Tibial artery (tissue), 4 donors: Measurements from ENCODE around the gene SETD5.

ENCODE experiments used
- DNase-seq, 2 donors: peaks; one replicate each; pipeline ENCODE4 v3.0.0-alpha.2; 2019
- H3K27ac ChIP-seq, 2 donors: fragments of 200-600 bp; sonication (generic) in 1 of 2; 1 replicate in 1 of 2; 2 replicates in 1 of 2; pipeline ENCODE4 v1.5.1; 2018 to 2019; ENCODE audit warnings: mild to moderate bottlenecking in 1 of 2
- H3K27me3 ChIP-seq, 2 donors: fragments of 200-600 bp; sonication (generic) in 1 of 2; one replicate each; pipeline versions ENCODE4 v1.5.1 to v1.6.0; 2016 to 2019
- H3K36me3 ChIP-seq, 3 donors: fragments of 200-600 bp; sonication (generic) in 2 of 3; one replicate each; pipeline ENCODE4 v1.5.1; 2016 to 2019; ENCODE audit warnings: mild to moderate bottlenecking in 2 of 3
- H3K4me1 ChIP-seq, 4 donors: fragments of 200-600 bp; sonication (generic) in 2 of 4; 1 replicate in 3 of 4; 2 replicates in 1 of 4; pipeline ENCODE4 v1.5.1; 2016 to 2019
- H3K4me3 ChIP-seq, 2 donors: fragments of 200-600 bp; sonication (generic) in 1 of 2; 1 replicate in 1 of 2; 2 replicates in 1 of 2; pipeline ENCODE4 v1.5.1; 2018 to 2019; ENCODE audit warnings: mild to moderate bottlenecking in 2 of 2
- H3K9me3 ChIP-seq, 3 donors: fragments of 200-600 bp; sonication (generic) in 1 of 3; one replicate each; pipeline ENCODE4 v1.5.1; 2016 to 2019
- intact Hi-C: fragments of 100-400 bp; cut with DNase I; formaldehyde crosslinking; loops from one replicate; pipeline ENCODE4 v1.15.0; 2023; ENCODE audit warnings: low total_unique reads
- TF ChIP-seq, protein P1 (sequence below), 2 experiments: fragments of 200-600 bp in 1 of 2; fragments of 450-650 bp in 1 of 2; IDR thresholded peaks; one replicate each; pipeline ENCODE4 v1.5.1; 2017 to 2019; ENCODE audit warnings: antibody characterized with exemption in 2 of 2, mild to moderate bottlenecking in 1 of 2, moderate library complexity in 1 of 2

Gene SETD5

GRCh38 chr3:9514306-9514705 lies 116.9 kb downstream of the SETD5 start:
- no peaks in the 10 kb centered on the region for H3K4me1 ChIP-seq
- H3K27me3 ChIP-seq: peaks cover 0 to 11% of the 10 kb centered on the region in 2 donors
- H3K4me3 ChIP-seq: no peak overlapping the region
- H3K9me3 ChIP-seq: no peaks in the 10 kb centered on the region
- TF ChIP-seq, protein P1, sequence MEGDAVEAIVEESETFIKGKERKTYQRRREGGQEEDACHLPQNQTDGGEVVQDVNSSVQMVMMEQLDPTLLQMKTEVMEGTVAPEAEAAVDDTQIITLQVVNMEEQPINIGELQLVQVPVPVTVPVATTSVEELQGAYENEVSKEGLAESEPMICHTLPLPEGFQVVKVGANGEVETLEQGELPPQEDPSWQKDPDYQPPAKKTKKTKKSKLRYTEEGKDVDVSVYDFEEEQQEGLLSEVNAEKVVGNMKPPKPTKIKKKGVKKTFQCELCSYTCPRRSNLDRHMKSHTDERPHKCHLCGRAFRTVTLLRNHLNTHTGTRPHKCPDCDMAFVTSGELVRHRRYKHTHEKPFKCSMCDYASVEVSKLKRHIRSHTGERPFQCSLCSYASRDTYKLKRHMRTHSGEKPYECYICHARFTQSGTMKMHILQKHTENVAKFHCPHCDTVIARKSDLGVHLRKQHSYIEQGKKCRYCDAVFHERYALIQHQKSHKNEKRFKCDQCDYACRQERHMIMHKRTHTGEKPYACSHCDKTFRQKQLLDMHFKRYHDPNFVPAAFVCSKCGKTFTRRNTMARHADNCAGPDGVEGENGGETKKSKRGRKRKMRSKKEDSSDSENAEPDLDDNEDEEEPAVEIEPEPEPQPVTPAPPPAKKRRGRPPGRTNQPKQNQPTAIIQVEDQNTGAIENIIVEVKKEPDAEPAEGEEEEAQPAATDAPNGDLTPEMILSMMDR (IDR thresholded peaks at IDR 0.05): no peak
- intact Hi-C loops: no loop called here
- DNase-seq: no peak
- H3K27ac ChIP-seq: no peak overlapping the region
- no peaks in the 10 kb centered on the region for H3K36me3 ChIP-seq

DNA sequence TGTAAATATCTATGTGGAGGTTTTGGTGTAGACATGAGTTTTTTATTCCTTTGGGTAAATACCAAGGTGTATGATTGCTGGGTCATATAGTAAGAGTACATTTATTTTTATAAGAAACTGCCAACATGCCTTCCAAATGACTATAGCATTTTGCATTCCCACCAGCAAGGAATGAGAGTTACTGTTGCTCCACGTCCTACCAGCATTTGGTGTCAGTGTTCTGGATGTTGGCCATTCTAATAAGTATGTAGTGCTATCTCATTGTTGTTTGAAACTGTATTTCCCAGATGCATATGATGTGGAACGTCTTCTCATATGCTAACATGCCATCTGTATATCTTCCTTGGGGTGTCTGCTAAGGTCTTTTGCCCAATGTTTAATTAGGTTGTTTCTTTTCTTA lies 117.5 kb downstream of the SETD5 start:
- Histone ChIP-seq H3K9me3 (no peaks in the 10 kb centered on the region), H3K27me3 (peaks cover 0 to 4% of the 10 kb centered on the region in 2 donors), H3K27ac (no peak overlapping the region), H3K36me3 (no peaks in the 10 kb centered on the region), H3K4me3 (no peak overlapping the region), H3K4me1 (no peaks in the 10 kb centered on the region)
- intact Hi-C loops: no loop called here
- no peak for DNase-seq
- TF ChIP-seq, protein P1 (IDR thresholded peaks at IDR 0.05): no peak

DNA sequence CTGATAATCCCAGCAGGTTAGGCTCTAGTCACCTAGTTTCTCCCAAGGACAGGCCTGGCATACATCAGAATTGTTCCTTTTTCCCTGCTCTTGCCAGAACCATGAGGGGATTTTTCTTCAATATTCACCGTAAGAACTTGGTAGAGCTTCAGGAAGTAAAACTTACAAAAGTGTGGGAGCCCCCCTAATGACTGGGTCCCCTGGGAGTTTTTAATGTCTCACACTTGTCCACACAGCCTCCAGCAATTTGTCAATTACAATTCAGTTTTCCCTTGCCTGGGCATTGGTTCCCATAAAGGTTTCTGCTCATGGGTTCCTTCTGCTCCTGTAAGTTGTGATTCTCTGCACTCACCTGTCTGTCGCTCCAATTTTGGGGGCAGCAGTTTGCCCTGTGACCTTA lies 127.7 kb downstream of the SETD5 start:
- H3K27ac ChIP-seq: no peak overlapping the region
- no peaks in the 10 kb centered on the region for H3K36me3 ChIP-seq
- TF ChIP-seq, protein P1 (IDR thresholded peaks at IDR 0.05): no peak
- no peaks in the 10 kb centered on the region for H3K27me3 ChIP-seq
- DNase-seq: no peak
- H3K4me1 ChIP-seq: no peaks in the 10 kb centered on the region
- H3K4me3 ChIP-seq: no peak overlapping the region
- no peaks in the 10 kb centered on the region for H3K9me3 ChIP-seq
- intact Hi-C loops: no loop called here
